DOHH2 (cell line): ENCODE data around the gene AXIN2.

Source experiments
- CTCF ChIP-seq: fragments of 200-600 bp; sonication (generic); IDR thresholded peaks from one replicate; pipeline ENCODE4 v1.5.1; 2014; ENCODE audit warnings: antibody characterized with exemption, mild to moderate bottlenecking, low read depth, low read length; ENCODE audit not compliant: poor library complexity, severe bottlenecking
- EZH2phosphoT487 ChIP-seq: fragments of 200-600 bp; sonication (generic); IDR thresholded peaks from 2 replicates; pipeline ENCODE4 v1.6.1; 2017; ENCODE audit warnings: borderline replicate concordance, mild to moderate bottlenecking, antibody characterized with exemption, low read length, moderate library complexity, mixed read lengths

- TF ChIP-seq CTCF (no peak), EZH2phosphoT487 (no peak)
Measured at GRCh38 chr17:65586899-65587298, 25.5 kb upstream of the AXIN2 start.
